Peyer's patch (tissue), 4 donors: ENCODE data around the gene KLF13. TPM values are rescaled to one million over a fixed set of nuclear protein-coding genes. Genes with fewer than 3 reads are reported as not detected.

Experiments used
- DNase-seq, 3 donors: peaks; one replicate each; pipeline ENCODE4 v3.0.0-alpha.2; 2017 to 2019
- H3K27ac ChIP-seq, 4 donors: fragments of 200-600 bp; sonication (generic); one replicate each; pipeline ENCODE4 v1.5.1; 2016 to 2019
- H3K27me3 ChIP-seq, 2 donors: fragments of 200-600 bp; sonication (generic); one replicate each; pipeline ENCODE4 v1.5.1; 2019
- H3K36me3 ChIP-seq, 3 donors: fragments of 200-600 bp; sonication (generic); one replicate each; pipeline ENCODE4 v1.5.1; 2016 to 2019
- H3K4me1 ChIP-seq, 4 donors: fragments of 200-600 bp; sonication (generic); one replicate each; pipeline ENCODE4 v1.5.1; 2016 to 2019
- H3K4me3 ChIP-seq, 4 donors: fragments of 200-600 bp; sonication (generic); 1 replicate in 3 of 4; 2 replicates in 1 of 4; pipeline ENCODE4 v1.5.1; 2016 to 2019; ENCODE audit warnings: mild to moderate bottlenecking in 1 of 4
- H3K9me3 ChIP-seq, 4 donors: fragments of 200-600 bp; sonication (generic); one replicate each; pipeline ENCODE4 v1.5.1; 2016 to 2019; ENCODE audit warnings: mild to moderate bottlenecking in 1 of 4
- CTCF ChIP-seq, 6 experiments: fragments of 450-650 bp in 4 of 6; fragments of 200-600 bp in 2 of 6; sonication (generic) in 1 of 6; IDR thresholded peaks; one replicate each; pipeline ENCODE4 v1.5.1; 2017 to 2019; ENCODE audit warnings: antibody characterized with exemption in 6 of 6, mild to moderate bottlenecking in 3 of 6, moderate library complexity in 1 of 6
- POLR2A ChIP-seq, 2 donors: fragments of 450-650 bp; IDR thresholded peaks; one replicate each; pipeline ENCODE4 v1.5.1; 2017; ENCODE audit warnings: antibody characterized with exemption in 2 of 2, mild to moderate bottlenecking in 2 of 2, moderate library complexity in 2 of 2
- total RNA-seq, 4 donors: library from RNA; depleted of rRNA; stranded (reverse); fragments of >200 nt; gene quantifications; one replicate each; pipeline ENCODE4 v1.1.0, GENCODE V29; 2016

Gene KLF13
- total RNA-seq, 4 donors from 2014 or later = 51.2 to 80.4 (median 75.6) TPM

- peak overlapping the region in 1 of 4 donors; percentile 6 for H3K4me3 ChIP-seq
- no peaks in the 10 kb centered on the region for H3K36me3 ChIP-seq
- TF ChIP-seq POLR2A (IDR thresholded peaks at IDR 0.05) (no peak), CTCF (IDR thresholded peaks at IDR 0.05) (peak in 1 of 6 experiments; percentile 29)
- peak; percentile 55 to 98 (median 96) for DNase-seq
- no peaks in the 10 kb centered on the region for H3K27me3 ChIP-seq
- H3K27ac ChIP-seq = peak overlapping the region; percentile 56 to 89 (median 72)
- H3K9me3 ChIP-seq = no peaks in the 10 kb centered on the region
- peaks cover 0 to 25% (median 6%) of the 10 kb centered on the region in 4 donors for H3K4me1 ChIP-seq
These were observed 70.4 kb downstream of the KLF13 start for GRCh38 chr15:31396881-31397560.

- peaks cover 0 to 25% (median 6%) of the 10 kb centered on the region in 4 donors for H3K4me1 ChIP-seq
- H3K4me3 ChIP-seq = no peak overlapping the region
- DNase-seq = peak in 1 of 3 donors; percentile 46
- H3K27me3 ChIP-seq = no peaks in the 10 kb centered on the region
- peak overlapping the region; percentile 56 to 89 (median 72) for H3K27ac ChIP-seq
- TF ChIP-seq CTCF (IDR thresholded peaks at IDR 0.05) (no peak), POLR2A (IDR thresholded peaks at IDR 0.05) (no peak)
- H3K36me3 ChIP-seq = no peaks in the 10 kb centered on the region
- H3K9me3 ChIP-seq = no peaks in the 10 kb centered on the region
These were observed 71.4 kb downstream of the KLF13 start for GRCh38 chr15:31397851-31398661.

GRCh38 chr15:31398677-31399301 lies 72.2 kb downstream of the KLF13 start:
- H3K4me3 ChIP-seq = no peak overlapping the region
- H3K9me3 ChIP-seq = no peaks in the 10 kb centered on the region
- H3K4me1 ChIP-seq = peaks cover 0 to 25% (median 6%) of the 10 kb centered on the region in 4 donors
- DNase-seq = peak in 2 of 3 donors; percentile 70 to 74
- peak overlapping the region in 2 of 4 donors; percentile 84 to 89 for H3K27ac ChIP-seq
- TF ChIP-seq POLR2A (IDR thresholded peaks at IDR 0.05) (no peak), CTCF (IDR thresholded peaks at IDR 0.05) (no peak)
- H3K36me3 ChIP-seq = no peaks in the 10 kb centered on the region
- no peaks in the 10 kb centered on the region for H3K27me3 ChIP-seq

GRCh38 chr15:31399544-31400171 lies 73.0 kb downstream of the KLF13 start:
- no peak overlapping the region for H3K27ac ChIP-seq
- TF ChIP-seq POLR2A (IDR thresholded peaks at IDR 0.05) (no peak), CTCF (IDR thresholded peaks at IDR 0.05) (no peak)
- no peaks in the 10 kb centered on the region for H3K27me3 ChIP-seq
- no peaks in the 10 kb centered on the region for H3K9me3 ChIP-seq
- no peak overlapping the region for H3K4me3 ChIP-seq
- H3K36me3 ChIP-seq = no peaks in the 10 kb centered on the region
- H3K4me1 ChIP-seq = peaks cover 0 to 25% (median 6%) of the 10 kb centered on the region in 4 donors
- peak in 1 of 3 donors; percentile 44 for DNase-seq

GRCh38 chr15:31400222-31400927 lies 73.7 kb downstream of the KLF13 start:
- Histone ChIP-seq H3K9me3 (no peaks in the 10 kb centered on the region), H3K36me3 (no peaks in the 10 kb centered on the region), H3K27ac (no peak overlapping the region), H3K27me3 (no peaks in the 10 kb centered on the region), H3K4me3 (no peak overlapping the region), H3K4me1 (peaks cover 0 to 25% (median 6%) of the 10 kb centered on the region in 4 donors)
- TF ChIP-seq CTCF (IDR thresholded peaks at IDR 0.05) (no peak), POLR2A (IDR thresholded peaks at IDR 0.05) (no peak)
- no peak for DNase-seq
